CD14-positive monocyte (primary cell): ENCODE data around the gene RALGDS. TPM values are rescaled to one million over a fixed set of nuclear protein-coding genes. Genes with fewer than 3 reads are reported as not detected.

Experiments used
- DNase-seq, 3 donors: peaks; one replicate each; pipeline ENCODE4 v3.0.0-alpha.2; 2011 to 2022
- H2AFZ ChIP-seq: 2 replicates; pipeline ENCODE4 v1.6.0; 2012; ENCODE audit warnings: mild to moderate bottlenecking, low read depth, low read length, inconsistent platforms; ENCODE audit not compliant: insufficient read depth, poor library complexity, severe bottlenecking
- H3K27ac ChIP-seq, 2 donors: 1 replicate in 1 of 2; 2 replicates in 1 of 2; pipeline ENCODE4 v1.5.1; 2012 to 2013; ENCODE audit warnings: low read length in 2 of 2, control low read depth in 1 of 2, inconsistent platforms in 1 of 2, low read depth in 1 of 2, mild to moderate bottlenecking in 1 of 2
- H3K27me3 ChIP-seq, 2 donors: one replicate each; pipeline versions ENCODE4 v1.6.0 to v1.6.1; 2011 to 2013; ENCODE audit warnings: low read length in 2 of 2; ENCODE audit not compliant: control insufficient read depth in 2 of 2, insufficient read depth in 2 of 2
- H3K36me3 ChIP-seq, 2 donors: replicated peaks in 1 of 2; 1 replicate in 1 of 2; 2 replicates in 1 of 2; pipeline versions ENCODE4 v1.5.1 to v1.6.1; 2012 to 2013; ENCODE audit warnings: low read length in 2 of 2, control low read depth in 1 of 2, inconsistent platforms in 1 of 2, mild to moderate bottlenecking in 1 of 2; ENCODE audit not compliant: insufficient read depth in 2 of 2, control insufficient read depth in 1 of 2
- H3K4me1 ChIP-seq, 2 donors: 1 replicate in 1 of 2; 2 replicates in 1 of 2; pipeline versions ENCODE4 v1.5.1 to v1.6.1; 2012 to 2013; ENCODE audit warnings: low read length in 2 of 2, control low read depth in 1 of 2, inconsistent platforms in 1 of 2, mild to moderate bottlenecking in 1 of 2, moderate library complexity in 1 of 2; ENCODE audit not compliant: insufficient read depth in 2 of 2, control insufficient read depth in 1 of 2
- H3K4me2 ChIP-seq: replicated peaks from 2 replicates; pipeline ENCODE3; 2012; ENCODE audit warnings: low read length, moderate library complexity, mild to moderate bottlenecking; ENCODE audit not compliant: poor library complexity, severe bottlenecking; ENCODE audit errors: extremely low read depth
- H3K4me3 ChIP-seq, 3 experiments: fragments of 200-600 bp in 1 of 3; sonication (generic) in 1 of 3; replicated peaks in 1 of 3; 1 replicate in 2 of 3; 2 replicates in 1 of 3; pipeline ENCODE4 v1.5.1; 2011 to 2013; ENCODE audit warnings: low read length in 3 of 3, mild to moderate bottlenecking in 3 of 3, control low read depth in 2 of 3, low read depth in 2 of 3, inconsistent platforms in 1 of 3, moderate library complexity in 1 of 3
- H3K79me2 ChIP-seq: 2 replicates; pipeline ENCODE4 v1.6.0; 2012; ENCODE audit warnings: mild to moderate bottlenecking, control low read depth, inconsistent platforms, low read length, moderate library complexity; ENCODE audit not compliant: insufficient read depth
- H3K9ac ChIP-seq: 2 replicates; pipeline ENCODE4 v1.6.0; 2017; ENCODE audit warnings: low read length, mild to moderate bottlenecking; ENCODE audit not compliant: insufficient read depth, poor library complexity, severe bottlenecking
- H3K9me3 ChIP-seq, 2 donors: replicated peaks in 1 of 2; 1 replicate in 1 of 2; 2 replicates in 1 of 2; pipeline versions ENCODE4 v1.5.1 to v1.6.1; 2012 to 2013; ENCODE audit warnings: low read length in 2 of 2, control low read depth in 1 of 2; ENCODE audit not compliant: control insufficient read depth in 1 of 2, insufficient read depth in 1 of 2
- H4K20me1 ChIP-seq: 2 replicates; pipeline ENCODE4 v1.6.0; 2012; ENCODE audit warnings: mild to moderate bottlenecking, low read length, control low read depth, moderate library complexity; ENCODE audit not compliant: insufficient read depth
- H3K27ac Mint-ChIP-seq, 7 donors: one replicate each; pipeline ENCODE4 v1.8.0; 2020; ENCODE audit warnings: mild to moderate bottlenecking in 7 of 7, mixed read lengths in 7 of 7, moderate library complexity in 6 of 7, inconsistent platforms in 2 of 7
- H3K27me3 Mint-ChIP-seq, 3 donors: one replicate each; pipeline ENCODE4 v1.8.0; 2021 to 2022; ENCODE audit warnings: low read depth in 3 of 3, mild to moderate bottlenecking in 3 of 3, mixed read lengths in 3 of 3, moderate library complexity in 3 of 3, inconsistent platforms in 1 of 3
- H3K36me3 Mint-ChIP-seq, 2 donors: one replicate each; pipeline ENCODE4 v1.8.0; 2020; ENCODE audit warnings: mixed read lengths in 2 of 2, inconsistent platforms in 1 of 2, mild to moderate bottlenecking in 1 of 2
- H3K4me1 Mint-ChIP-seq: one replicate; pipeline ENCODE4 v1.8.0; 2020; ENCODE audit warnings: mild to moderate bottlenecking, mixed read lengths
- H3K4me3 Mint-ChIP-seq, 2 donors: one replicate each; pipeline ENCODE4 v1.8.0; 2020; ENCODE audit warnings: mild to moderate bottlenecking in 2 of 2, mixed read lengths in 2 of 2, moderate library complexity in 1 of 2
- H3K9me3 Mint-ChIP-seq, 7 donors: one replicate each; pipeline ENCODE4 v1.8.0; 2020 to 2022; ENCODE audit warnings: mixed read lengths in 7 of 7, mild to moderate bottlenecking in 6 of 7, moderate library complexity in 6 of 7, inconsistent platforms in 2 of 7
- WGBS: methylation state at CpG from one replicate; pipeline ENCODE4 v1.1.5; 2013; ENCODE audit warnings: missing lambda C conversion rate; ENCODE audit not compliant: insufficient coverage; 5-methylcytosine and 5-hydroxymethylcytosine counted together
- intact Hi-C, 2 donors: fragments of 100-400 bp; cut with micrococcal nuclease; formaldehyde crosslinking; loops; one replicate each; pipeline versions ENCODE4 v1.15.0 to v1.15.1; 2023
- polyA plus RNA-seq, 3 donors: library from polyadenylated mRNA; depleted of rRNA in 1 of 3; unstranded in 2 of 3; stranded (reverse) in 1 of 3; fragments of 300-500 nt in 2 of 3; fragments of >200 nt in 1 of 3; fragmentation: Illumina TruSeq in 2 of 3; gene quantifications; 1 replicate in 2 of 3; 2 replicates in 1 of 3; pipeline ENCODE4 v1.2.3, GENCODE V29; 2012 to 2021
- TF ChIP-seq, protein P1 (sequence below): fragments of 200-600 bp; IDR thresholded peaks from one replicate; pipeline ENCODE4 v1.8.0; 2022; ENCODE audit warnings: antibody characterized with exemption, mild to moderate bottlenecking

Gene RALGDS
- polyA plus RNA-seq, 3 donors = 3.5 to 63.8 (median 4.2) TPM

DNA sequence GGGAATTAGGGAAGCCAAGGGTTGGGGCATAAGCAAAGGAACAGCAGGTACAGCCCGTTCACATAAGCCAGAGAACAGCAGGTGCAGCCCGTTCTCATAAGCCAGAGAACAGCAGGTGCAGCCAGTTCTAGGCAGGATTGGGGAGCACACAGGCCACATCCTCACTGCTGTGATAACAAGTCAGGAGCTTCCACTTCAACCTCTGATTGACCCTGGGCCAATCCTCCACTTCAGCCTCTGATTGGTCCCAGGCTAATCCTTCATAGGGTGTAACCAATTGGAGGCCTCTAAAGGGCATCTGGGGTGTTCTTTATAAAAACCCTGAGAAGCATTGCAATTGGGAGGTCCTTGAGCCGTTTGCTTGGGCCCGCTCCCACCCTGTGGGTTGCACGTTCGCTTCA, 31.8 kb downstream of the RALGDS start:
- no peaks in the 10 kb centered on the region for H3K9me3 ChIP-seq
- no peaks in the 10 kb centered on the region for H3K79me2 ChIP-seq
- H3K27ac Mint-ChIP-seq = no peak overlapping the region
- H3K9me3 Mint-ChIP-seq = no peaks in the 10 kb centered on the region
- no peaks in the 10 kb centered on the region for H3K4me1 ChIP-seq
- no peaks in the 10 kb centered on the region for H3K36me3 ChIP-seq
- 97% methylated on average over 6 of the region's 6 CpGs for WGBS
- no peak overlapping the region for H3K9ac ChIP-seq
- no peaks in the 10 kb centered on the region for H4K20me1 ChIP-seq
- H3K4me2 ChIP-seq = no peak overlapping the region
- intact Hi-C loops = no loop called here
- peaks cover 0 to 6% (median 1%) of the 10 kb centered on the region in 3 donors for H3K27me3 Mint-ChIP-seq
- H3K27ac ChIP-seq = no peak overlapping the region
- no peaks in the 10 kb centered on the region for H3K36me3 Mint-ChIP-seq
- H3K27me3 ChIP-seq = no peaks in the 10 kb centered on the region
- TF ChIP-seq, protein P1, sequence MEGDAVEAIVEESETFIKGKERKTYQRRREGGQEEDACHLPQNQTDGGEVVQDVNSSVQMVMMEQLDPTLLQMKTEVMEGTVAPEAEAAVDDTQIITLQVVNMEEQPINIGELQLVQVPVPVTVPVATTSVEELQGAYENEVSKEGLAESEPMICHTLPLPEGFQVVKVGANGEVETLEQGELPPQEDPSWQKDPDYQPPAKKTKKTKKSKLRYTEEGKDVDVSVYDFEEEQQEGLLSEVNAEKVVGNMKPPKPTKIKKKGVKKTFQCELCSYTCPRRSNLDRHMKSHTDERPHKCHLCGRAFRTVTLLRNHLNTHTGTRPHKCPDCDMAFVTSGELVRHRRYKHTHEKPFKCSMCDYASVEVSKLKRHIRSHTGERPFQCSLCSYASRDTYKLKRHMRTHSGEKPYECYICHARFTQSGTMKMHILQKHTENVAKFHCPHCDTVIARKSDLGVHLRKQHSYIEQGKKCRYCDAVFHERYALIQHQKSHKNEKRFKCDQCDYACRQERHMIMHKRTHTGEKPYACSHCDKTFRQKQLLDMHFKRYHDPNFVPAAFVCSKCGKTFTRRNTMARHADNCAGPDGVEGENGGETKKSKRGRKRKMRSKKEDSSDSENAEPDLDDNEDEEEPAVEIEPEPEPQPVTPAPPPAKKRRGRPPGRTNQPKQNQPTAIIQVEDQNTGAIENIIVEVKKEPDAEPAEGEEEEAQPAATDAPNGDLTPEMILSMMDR = no peak
- H3K4me3 Mint-ChIP-seq = no peak overlapping the region
- no peak overlapping the region for H3K4me3 ChIP-seq
- no peak for DNase-seq
- H2AFZ ChIP-seq = no peak overlapping the region
- H3K4me1 Mint-ChIP-seq = no peaks in the 10 kb centered on the region

DNA sequence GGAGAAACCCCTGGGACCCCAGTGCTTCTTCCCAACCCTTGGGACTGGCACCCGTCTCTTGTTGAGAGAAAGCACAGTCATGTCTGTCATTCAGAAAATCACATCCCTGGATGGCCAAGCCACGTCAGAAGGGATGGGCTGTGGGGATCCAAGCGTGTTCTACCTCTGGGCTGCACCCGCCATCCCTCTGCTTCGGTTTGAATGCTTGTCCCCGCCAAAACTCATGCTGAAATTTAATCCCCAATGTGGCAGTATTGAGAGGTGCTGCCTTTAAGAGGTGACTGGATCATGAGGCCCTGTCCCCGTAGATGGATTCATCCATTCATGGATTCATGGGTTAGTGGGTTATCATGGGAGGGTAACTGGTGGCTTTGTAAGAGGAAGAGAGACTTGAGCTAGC, 32.3 kb downstream of the RALGDS start:
- 96% methylated on average over 6 of the region's 7 CpGs for WGBS
- Histone ChIP-seq H3K9ac (no peak overlapping the region), H3K9me3 (no peaks in the 10 kb centered on the region), H3K27me3 (no peaks in the 10 kb centered on the region), H3K4me2 (no peak overlapping the region), H3K36me3 (no peaks in the 10 kb centered on the region), H3K79me2 (no peaks in the 10 kb centered on the region), H3K4me1 (no peaks in the 10 kb centered on the region), H2AFZ (no peak overlapping the region), H3K4me3 (no peak overlapping the region), H4K20me1 (no peaks in the 10 kb centered on the region), H3K27ac (no peak overlapping the region)
- Mint-ChIP-seq H3K4me1 (no peaks in the 10 kb centered on the region), H3K4me3 (no peak overlapping the region), H3K27ac (no peak overlapping the region), H3K27me3 (peaks cover 0 to 6% (median 1%) of the 10 kb centered on the region in 3 donors), H3K9me3 (no peaks in the 10 kb centered on the region), H3K36me3 (no peaks in the 10 kb centered on the region)
- DNase-seq = no peak
- TF ChIP-seq, protein P1 = no peak
- intact Hi-C loops = no loop called here
